NCI-H2029 treated with DMSO at 0.1 percent for 48 hours (cell line): ENCODE data around the gene SNX6.
"Not testable (repeated sequence)": the region's sequence is repeated elsewhere in the genome, so short reads cannot be mapped to it uniquely, and the experiment has no call there.

Experiments
- DNase-seq: peaks from one replicate; lab custom pipeline; 2025; lab: John Stamatoyannopoulos, UW

The SNX6 gene

GRCh38 chr14:34562776-34563150 lies 67.2 kb downstream of the SNX6 start:
- no peak for DNase-seq

- not testable (repeated sequence) for DNase-seq
Measured at GRCh38 chr14:34562037-34562775, 67.7 kb downstream of the SNX6 start.

DNA sequence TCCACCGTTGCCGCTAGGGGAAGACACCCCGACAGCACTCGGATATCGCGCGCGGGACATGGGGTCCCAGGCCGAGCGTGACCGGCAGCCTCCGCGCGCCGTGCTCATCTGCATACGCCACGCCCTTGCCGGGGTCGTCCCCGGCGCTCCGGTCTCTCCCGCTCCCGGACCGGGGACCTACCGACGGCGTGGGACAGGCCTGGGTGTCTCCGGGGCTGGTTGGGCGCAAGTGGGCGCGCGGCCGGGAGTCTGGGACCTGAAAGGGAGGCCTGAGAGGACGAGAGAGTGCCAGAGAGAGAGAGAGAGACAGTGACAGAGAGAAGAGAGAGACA lies 73.5 kb downstream of the SNX6 start:
- not testable (repeated sequence) for DNase-seq

- not testable (repeated sequence) for DNase-seq
Measured at GRCh38 chr14:34555583-34556497, 74.1 kb downstream of the SNX6 start.

DNA sequence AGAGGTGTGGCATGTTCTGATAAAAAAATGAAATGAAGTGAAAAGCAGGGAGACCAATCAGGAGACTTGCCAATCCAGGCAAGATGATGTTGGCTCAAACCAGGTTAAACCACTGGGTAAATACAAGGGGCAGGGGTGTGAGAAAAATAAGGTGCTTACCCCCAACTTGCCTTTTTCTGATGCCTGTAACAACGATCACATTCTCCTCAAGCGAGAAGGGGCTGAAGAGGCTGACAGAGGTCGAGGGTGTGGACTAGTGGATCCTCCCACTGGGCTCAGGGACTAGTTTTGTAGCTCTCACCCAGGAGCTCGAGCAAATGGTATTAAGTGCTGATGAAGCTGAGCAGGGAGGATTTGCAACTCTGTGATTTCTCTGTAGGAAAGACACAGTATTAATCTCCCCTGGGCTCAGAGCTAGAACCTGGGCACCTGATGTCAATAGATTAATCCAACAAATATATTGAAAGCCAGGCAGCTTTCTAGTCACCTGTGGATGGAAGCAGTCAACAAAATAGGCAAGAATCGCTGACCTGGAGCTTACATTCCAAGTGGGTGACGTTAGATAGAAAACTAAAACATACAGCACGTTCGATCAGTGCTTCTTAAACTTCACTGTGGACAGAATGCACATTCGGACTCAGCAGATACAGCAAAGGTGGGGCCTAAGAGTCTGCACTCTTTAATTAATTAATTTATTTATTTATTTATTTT lies 75.3 kb downstream of the SNX6 start:
- no peak for DNase-seq

GRCh38 chr14:34549276-34549966 lies 80.5 kb downstream of the SNX6 start:
- DNase-seq, result not testable (repeated sequence)

GRCh38 chr14:34548472-34548981 lies 81.4 kb downstream of the SNX6 start:
- no peak for DNase-seq

- DNase-seq, result not testable (repeated sequence)
Measured at GRCh38 chr14:34547136-34547520, 82.8 kb downstream of the SNX6 start.

GRCh38 chr14:34546272-34547135 lies 83.4 kb downstream of the SNX6 start:
- DNase-seq, result not testable (repeated sequence)

DNA sequence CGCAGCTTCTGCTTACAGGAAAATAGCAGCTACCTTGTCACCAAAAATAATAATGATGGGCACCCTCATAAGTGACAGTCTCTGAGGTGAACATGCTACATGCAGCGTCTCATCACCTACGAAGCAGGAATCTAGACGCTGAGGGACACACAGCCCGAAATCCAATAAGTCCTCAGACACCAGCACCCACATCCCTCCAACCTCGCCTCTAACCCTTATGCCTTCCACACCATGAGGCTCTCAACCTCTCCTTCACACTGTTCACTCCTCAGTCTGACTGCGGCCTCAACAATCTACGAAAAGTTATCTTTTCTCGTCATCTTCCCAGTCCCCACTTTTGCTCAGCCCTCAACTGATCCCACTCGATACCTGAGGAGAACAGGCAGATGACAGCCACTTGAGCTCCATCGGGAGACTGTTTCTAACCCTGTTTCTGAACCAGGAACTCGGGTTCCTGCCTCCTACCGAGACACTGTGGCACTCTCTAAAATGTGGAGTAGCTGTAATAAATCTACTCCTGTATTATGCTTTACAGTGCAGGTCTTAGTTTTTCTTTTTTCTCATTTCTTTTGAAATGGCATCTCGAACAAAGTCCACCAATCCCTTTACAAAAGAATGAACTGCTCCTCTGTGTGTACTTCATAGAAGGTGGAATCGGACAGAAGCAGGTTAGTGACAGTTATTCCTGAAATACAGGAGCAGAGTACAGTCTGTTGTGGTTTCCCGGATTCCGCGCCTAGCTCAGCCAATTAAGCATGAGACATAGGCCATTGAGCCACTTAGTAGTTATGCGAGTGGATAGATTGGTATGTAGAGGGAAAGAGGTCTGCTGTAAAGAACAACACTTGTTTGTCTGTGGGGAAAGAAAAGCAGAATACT lies 89.5 kb downstream of the SNX6 start:
- not testable (repeated sequence) for DNase-seq

DNA sequence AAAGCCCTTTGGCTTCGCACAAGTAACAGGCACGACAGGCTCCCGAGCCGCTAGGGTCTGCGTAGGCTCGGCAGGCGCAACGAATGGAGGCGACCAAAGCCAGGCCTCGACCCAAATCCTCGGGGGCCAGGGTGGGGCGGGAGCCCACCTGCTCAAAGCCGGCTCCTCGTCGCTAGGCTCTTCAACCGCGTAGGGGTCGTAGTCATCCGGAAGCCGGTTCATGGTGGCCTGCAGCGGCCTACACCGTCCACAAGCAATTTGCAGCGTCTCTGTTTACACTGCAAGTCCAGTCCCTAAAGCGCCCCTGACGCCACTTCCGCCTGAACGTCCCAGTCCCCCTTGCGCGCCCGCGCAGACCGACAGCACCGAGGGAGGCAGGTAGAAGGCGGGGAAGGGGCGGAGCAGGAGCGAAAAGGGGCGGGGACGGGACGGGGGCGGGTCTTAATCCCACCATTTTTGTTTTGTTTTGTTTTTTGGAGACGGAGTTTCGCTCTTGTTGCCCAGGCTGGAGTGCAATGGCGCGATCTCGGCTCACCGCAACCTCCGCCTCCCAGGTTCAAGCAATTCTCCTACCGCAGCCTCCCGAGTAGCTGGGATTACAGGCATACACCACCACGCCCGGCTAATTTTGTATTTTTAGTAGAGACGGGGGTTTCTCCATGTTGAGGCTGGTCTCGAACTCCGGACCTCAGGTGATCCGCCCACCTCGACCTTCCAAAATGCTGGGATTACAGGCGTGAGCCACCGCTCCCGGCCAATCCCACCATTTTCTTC lies 90.4 kb downstream of the SNX6 start, which contains the start of gene EAPP:
Gene EAPP, minus strand, starts transcription at position 295 of the 774 bp plus-strand sequence. Its CDS starts 73 bp downstream, at position 222.
- DNase-seq, result no peak

DNA sequence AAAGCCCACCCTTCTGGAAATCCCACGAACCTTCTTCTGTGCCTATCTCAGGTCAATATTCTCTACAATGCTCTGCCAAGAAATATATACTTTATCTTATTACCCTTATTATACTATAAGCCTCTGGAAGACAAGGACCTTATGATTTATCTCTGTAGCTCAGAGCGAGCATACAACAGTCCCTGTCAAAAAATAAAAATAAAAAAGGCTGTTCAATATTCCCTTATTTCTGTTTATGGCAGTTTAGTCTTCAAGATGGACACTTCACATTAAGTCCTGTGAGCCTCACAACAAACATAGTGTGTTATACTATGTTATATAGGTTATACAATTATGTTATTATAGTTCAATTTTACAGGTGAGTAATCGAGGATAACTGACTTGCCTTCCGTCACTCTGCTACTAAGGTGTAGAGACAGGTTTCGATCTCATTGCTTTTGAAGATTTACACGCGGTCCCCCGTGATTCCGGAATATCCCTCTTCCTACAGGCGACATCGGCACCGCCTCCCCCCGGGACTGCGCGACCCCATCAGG lies 91.0 kb downstream of the SNX6 start:
- no peak for DNase-seq

- DNase-seq, result not testable (repeated sequence)
Measured at GRCh38 chr14:34538096-34538495, 91.9 kb downstream of the SNX6 start.

GRCh38 chr14:34537677-34538009 lies 92.3 kb downstream of the SNX6 start:
- no peak for DNase-seq

DNA sequence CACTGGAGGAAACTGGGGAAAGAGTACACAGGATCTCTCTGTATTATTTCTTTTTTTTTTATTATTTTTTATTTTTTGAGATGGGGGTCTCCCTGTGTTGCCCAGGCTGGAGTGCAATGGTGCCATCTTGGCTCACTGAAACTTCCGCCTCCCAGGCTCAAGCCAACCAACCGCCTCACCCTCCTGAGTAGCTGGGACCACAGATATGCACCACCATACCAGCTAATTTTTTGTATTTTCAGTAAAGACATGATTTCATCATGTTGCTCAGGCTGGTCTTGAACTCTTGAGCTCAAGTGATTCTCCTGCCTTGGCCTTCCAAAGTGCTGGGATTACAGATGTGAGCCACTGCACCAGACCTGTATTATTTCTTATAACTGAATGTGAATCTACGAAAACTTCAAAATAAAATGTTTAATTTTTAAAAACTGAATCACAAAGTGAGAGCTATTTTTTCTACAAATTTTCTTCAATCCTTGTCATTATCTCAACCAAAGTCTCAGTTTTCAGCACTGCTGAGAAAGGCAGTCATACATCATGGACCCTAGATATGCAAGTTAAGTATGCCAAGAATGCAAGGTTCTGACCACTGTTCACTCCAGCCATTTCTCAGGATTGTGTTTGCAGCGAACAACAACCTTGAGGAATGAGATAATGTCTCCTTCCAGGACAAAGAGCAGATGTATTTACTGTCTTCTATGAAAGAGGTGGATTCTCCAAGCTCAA lies 92.8 kb downstream of the SNX6 start:
- DNase-seq, result no peak

- no peak for DNase-seq
Measured at GRCh38 chr14:34527591-34527990, 102.4 kb downstream of the SNX6 start.

GRCh38 chr14:34524216-34524615 lies 105.7 kb downstream of the SNX6 start:
- DNase-seq, result not testable (repeated sequence)

- no peak for DNase-seq
Measured at GRCh38 chr14:34522496-34522895, 107.5 kb downstream of the SNX6 start.
